GM21825 (cell line): Measurements from ENCODE around the gene ZNF582.

ENCODE experiments used
- ATAC-seq: cut with Tn5 transposase; IDR thresholded peaks from one replicate; pipeline ENCODE4 v1.9.1; 2021; ENCODE audit warnings: mild to moderate bottlenecking, moderate library complexity; ENCODE audit not compliant: unreplicated experiment

The ZNF582 gene

DNA sequence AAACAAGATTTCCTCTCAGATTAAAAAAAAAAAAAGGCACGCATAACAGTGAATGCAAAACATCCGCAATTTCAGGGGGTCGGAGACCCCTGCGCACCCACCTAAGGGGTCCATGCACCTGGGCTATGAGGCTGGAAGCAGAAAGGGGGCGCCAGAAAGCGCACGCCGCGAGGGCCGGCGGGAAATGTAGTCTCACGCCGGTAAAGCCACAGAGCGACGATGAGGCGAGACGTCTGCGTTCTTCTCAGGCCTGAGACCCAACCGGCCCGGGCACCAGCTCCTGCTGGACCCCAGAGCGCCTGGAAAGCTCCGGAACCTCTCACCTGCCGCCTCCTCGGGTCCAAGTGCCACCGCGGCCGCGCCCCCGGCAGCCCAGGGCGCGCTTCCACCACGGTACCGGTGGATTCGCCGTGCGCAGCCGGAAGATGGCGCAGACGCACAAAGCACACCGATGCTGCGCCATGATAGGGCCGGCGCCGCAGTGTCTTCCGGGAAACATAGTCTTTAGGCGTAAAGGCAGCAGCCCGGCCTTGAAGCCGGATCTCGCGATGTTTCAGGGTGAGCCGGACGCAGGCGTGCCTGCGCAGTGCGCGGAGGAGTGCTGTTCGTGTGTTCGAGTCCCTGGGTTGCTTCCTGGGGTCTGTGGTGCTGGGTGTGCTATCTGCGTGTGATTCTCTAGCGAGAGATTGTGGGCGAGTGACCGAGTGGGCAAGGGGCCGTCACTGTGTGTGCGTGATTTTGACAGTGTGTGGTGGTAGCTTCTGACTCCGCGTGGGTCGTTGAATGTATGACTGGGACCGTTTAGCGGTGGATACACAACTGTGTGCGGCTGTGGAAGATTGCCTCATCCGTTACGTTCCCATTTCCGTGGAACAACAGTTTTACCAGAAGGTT, at the start of gene ZNF582:
Gene ZNF582, minus strand, starts transcription at position 416 of the 894 bp plus-strand sequence. CDS start 1,782 bp downstream, outside the sequence.
- ATAC-seq = peak; percentile 91

DNA sequence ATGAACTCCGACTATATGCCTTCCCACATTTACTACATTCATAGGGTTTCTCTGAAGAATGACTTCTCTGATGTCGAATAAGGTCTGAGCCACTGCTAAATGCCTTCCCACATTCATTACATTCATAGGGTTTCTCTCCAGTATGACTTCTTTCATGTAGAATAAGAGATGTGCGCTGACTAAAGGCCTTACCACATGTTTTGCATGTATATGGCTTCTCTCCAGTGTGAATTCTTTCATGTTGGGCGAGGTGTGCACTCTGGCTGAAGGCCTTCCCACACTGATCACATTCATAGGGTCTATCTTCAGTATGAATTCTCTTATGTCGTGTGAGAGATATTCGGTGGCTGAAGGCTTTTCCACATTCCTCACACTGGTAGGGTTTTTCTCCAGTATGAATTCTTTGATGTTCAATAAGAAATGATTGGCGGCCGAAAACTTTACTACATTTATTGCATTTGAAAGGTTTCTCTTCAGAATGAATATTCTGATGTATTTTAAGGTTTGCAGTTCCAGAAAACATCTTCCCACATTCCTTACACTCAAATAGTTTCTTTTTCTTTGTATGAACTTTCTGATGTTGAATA, 48.0 kb upstream of the ZNF582 start:
- no peak for ATAC-seq

DNA sequence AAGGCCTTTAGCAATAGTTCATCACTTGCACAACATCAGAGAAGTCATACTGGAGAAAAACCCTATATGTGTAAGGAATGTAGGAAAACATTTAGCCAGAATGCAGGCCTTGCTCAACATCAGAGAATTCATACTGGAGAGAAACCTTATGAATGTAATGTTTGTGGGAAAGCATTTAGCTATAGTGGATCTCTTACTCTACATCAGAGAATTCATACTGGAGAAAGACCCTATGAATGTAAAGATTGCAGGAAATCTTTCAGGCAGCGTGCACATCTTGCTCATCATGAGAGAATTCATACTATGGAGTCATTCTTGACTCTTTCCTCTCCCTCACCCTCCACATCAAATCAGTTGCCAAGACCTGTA, 30.6 kb upstream of the ZNF582 start:
- no peak for ATAC-seq

DNA sequence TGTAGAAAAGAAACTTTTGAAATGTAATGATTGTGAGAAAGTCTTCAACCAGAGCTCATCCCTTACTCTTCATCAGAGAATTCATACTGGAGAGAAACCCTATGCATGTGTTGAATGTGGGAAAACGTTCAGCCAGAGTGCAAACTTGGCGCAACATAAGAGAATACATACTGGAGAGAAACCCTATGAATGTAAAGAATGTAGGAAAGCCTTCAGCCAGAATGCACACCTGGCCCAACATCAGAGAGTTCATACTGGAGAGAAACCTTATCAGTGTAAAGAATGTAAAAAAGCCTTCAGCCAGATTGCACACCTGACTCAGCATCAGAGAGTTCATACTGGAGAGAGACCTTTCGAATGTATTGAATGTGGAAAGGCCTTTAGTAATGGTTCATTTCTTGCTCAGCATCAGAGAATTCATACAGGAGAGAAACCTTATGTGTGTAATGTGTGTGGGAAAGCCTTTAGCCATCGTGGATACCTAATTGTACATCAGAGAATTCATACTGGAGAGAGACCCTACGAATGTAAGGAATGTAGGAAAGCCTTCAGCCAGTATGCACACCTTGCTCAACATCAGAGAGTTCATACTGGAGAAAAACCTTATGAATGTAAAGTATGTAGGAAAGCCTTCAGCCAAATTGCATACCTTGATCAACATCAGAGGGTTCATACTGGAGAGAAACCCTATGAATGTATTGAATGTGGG, 30.1 kb upstream of the ZNF582 start:
- no peak for ATAC-seq

DNA sequence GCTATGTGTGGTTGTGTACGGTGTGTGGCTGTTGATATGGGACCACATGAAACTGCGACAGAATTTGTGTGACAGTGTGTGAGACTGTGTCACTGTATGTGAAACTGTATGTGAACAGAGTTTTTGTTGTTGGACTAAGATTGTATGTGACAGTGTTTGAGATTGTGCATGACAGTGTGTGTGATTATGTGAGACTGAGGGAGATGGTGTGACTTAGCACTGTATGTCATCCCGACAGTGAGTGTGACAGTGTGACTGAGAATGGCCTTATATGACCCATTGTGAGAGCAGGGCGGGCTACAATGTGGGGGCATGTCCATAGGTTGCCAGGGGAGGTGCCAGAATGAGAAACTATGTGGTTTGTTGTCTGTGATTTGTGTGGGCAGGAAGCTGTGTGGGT, 11.7 kb upstream of the ZNF582 start:
- no peak for ATAC-seq

DNA sequence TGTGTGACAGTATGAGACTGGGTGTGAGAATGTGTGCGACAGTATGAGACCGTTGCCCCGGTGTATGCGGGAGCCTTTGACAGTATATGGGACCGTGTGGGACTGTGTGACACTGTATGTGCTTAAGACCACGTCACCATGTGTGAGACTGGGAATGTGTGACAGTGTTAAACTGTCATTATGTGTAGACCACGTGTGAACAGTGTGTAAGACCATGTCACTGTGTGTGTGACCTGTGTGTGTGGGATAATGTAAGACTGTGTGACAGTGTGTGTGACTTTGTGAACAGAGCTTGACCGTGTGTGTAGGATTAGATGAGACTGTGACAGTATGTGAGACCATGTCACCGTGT, 11.3 kb upstream of the ZNF582 start:
- ATAC-seq = peak; percentile 5

DNA sequence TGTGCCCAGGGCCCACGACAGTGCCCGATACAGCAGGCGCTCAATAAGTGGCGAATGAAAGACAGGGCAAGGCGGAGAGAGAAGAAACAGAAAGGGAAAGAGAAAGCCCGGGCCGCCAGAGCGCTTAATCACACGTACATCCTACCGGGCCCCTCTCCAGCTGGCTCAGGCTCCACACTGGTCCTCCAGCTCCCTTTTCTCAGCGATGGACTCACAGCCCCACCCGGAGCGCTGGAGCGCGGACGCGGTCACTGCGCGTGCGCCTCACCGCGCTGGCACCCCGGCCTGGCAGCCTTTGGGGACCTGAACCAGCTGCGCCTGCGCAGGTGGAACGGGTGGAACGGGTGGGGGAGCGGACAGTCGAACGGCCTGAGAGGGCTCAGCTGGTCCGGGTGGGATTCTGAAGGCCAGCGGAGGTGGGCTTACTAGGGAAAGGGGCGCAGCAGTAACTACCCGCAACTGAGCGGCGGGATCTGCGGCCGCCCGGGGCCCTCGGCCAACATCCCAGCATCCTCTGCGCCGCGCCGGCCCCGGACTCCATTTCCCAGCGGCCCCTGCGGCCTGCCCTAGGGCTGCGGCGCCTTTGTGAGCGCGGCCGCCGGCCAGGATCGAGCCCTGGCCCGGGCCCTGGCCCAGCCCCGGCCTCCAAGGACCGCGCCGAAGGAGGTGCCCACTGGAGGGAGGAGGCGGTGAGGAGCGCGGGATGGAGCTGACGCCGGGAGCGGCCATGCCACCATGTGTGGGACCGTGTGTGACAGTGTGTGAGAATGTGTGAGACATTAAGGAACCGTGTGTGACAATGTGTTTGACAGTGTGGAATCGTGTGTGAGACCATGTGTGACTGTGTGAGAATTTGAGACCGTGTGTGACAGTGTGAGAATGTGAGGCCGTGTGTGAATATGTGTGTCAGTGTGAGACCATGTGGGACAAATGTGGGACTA, 10.7 kb upstream of the ZNF582 start, which contains the start of gene ZNF583:
Gene ZNF583, plus strand, starts transcription at position 569 of the 941 bp plus-strand sequence. CDS start 2,783 bp downstream, outside the sequence.
- peak; percentile 78 for ATAC-seq

DNA sequence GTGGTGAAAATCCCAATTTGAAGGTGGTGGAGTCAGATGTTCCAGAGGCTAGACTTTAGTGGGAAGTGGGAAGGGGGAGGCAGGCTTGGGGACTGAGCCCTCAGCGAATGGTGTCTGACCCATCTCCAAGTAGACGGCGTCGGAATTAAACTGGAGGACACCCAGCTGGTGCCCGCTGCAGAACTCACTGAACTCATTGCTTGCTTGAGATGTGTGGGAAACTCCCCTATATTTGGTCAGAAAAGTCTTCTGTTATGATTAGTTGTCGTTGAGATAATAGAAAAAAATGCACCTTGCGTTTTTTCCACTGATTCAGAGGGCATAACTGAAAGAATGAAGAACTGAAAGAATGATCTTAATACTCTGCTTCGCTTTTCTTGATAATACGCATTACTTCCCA, 9.9 kb upstream of the ZNF582 start:
- no peak for ATAC-seq

DNA sequence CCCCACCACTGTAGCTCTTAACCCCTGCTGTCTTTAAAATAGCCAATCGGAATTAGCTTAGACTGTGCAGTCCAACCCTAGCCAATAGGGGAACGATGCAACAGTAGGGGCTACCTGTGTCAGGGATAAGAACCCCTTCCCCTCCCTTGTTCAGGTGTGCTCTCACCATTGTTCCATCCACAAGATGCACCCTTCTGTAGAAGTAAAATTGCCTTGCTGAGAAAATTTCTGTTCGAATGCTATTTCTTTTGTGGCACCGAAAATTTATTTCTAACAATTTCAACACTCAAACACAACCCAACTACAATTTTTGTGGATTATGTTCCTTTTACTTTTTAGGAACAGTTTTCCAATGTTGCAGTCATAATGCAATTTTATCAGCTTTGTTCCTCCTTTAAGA, 7.2 kb upstream of the ZNF582 start:
- no peak for ATAC-seq

DNA sequence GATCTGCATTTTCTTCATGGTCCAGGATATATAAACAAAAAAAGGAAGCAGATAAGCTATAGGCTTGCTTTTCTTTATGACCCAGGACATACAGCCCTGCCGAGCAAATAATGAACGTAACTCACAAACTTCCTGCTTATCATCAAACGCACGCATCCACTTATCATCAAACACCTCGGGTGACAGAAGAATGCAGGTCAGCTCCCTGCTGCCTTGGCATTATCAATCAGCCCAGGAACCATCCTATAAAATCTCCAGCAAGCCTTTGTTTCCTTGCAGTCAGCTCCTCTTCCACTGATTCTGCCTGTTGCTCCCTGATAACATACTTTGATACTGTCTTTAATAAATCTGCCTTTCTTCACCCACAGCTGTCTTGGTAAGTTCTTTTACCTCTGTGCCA, 5.5 kb upstream of the ZNF582 start:
- no peak for ATAC-seq

DNA sequence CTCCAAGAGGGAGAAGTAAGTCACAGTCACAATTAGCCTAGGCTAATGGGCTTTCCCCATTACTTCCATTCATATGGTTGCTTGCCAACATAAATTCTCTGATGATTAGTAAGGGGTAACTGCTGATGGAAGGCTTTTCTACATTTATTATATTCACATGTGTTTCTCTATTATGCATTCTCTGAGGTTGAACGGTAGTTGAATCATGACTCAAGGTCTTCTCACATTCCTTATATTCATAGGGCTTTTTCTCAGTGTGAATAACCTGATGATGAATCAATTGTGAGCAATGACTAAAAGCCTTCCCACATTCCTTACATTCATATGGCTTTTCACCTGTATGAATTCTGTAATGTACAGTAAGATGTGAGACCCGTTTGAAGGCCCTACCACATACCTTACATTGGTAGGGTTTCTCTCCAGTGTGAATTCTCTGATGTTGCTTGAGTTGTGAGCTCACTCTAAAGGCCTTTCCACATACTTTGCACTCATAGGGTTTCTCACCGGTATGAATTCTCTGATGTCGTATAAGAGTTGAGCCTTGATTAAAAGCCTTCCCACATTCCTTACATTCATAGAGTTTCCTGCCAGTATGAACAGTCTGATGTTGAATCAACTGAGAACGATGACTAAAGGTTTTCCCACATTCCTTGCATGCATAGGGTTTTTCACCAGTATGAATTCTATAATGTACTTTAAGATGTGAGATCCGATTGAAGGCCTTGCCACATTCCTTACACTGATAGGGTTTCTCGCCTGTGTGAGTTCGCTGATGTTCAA, 9.3 kb downstream of the ZNF582 start:
- no peak for ATAC-seq

DNA sequence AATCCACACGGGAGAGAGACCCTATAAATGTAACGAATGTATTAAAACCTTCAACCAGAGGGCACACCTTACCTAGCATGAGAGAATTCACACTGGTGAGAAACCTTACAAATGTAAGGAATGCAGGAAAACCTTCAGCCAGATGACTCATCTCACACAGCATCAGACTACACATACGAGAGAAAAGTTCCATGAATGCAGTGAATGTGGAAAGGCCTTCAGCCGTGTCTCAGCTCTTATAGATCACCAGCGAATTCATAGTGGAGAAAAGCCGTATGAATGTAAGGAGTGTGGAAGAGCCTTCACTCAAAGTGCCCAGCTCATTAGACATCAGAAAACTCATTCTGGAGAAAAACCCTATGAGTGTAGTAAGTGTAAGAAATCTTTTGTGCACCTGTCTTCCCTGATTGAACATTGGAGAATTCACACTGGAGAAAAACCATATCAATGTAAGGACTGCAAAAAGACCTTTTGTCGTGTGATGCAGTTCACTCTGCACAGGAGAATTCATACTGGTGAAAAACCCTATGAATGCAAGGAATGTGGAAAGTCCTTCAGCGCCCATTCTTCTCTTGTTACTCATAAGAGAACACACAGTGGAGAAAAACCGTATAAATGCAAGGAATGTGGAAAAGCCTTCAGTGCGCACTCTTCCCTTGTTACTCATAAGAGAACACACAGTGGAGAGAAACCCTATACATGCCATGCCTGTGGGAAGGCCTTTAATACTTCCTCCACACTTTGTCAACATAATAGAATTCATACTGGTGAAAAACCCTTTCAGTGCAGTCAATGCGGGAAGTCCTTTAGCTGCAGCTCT, 16.0 kb downstream of the ZNF582 start:
- no peak for ATAC-seq

DNA sequence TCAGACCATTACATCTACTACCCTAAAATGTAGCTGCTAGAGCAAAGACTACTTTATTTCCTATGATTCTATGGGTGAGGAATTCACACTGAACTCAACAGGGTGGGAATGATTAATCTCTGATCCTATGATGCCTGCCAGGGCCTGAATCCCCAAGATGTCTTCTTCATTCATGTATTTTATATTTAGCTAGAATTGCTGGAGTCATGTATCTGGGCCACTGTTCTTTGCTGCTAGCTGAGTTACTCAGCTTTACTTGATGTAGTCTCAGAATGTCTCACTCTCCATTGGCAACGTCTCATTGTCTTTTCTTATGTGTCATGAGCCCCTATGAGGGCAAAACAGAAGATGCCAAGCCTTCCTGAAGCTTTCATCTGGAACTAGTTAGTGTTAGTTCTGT, 21.1 kb downstream of the ZNF582 start:
- no peak for ATAC-seq

DNA sequence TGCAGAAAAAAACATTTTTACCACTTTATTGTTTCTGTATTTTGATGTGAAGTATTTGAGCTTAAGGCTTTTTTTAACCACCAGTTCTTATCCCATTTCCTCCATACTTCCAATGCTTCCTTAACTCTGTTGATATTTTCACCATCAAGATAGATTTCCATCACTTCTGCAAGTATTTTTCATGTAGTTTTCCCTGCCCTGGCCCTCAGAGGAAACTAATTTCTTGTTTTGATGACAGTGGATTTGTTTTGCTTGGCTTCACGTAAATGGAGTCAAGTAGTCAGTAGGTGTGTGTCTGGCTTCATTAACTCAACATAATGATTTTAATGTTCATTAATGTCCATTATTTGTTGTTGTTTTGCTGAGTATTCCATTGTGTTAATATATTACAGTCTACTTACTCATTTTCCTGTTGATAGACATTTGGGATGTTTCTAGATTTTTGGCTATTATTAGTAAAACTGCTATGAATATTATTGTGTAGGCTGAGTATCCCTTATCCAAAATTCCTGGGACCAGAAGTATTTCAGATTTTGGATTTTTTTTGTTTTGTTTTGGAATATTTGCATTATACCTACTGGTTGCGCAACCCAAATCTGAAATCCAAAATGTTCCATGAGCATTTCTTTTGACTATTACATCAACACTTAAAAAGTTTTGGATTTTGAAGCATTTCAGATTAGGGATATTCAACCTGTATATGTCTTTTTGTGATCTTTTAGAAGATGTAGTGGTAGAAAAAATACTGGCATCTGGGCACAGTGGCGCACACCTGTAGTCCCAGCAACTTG, 23.3 kb downstream of the ZNF582 start:
- ATAC-seq = no peak

DNA sequence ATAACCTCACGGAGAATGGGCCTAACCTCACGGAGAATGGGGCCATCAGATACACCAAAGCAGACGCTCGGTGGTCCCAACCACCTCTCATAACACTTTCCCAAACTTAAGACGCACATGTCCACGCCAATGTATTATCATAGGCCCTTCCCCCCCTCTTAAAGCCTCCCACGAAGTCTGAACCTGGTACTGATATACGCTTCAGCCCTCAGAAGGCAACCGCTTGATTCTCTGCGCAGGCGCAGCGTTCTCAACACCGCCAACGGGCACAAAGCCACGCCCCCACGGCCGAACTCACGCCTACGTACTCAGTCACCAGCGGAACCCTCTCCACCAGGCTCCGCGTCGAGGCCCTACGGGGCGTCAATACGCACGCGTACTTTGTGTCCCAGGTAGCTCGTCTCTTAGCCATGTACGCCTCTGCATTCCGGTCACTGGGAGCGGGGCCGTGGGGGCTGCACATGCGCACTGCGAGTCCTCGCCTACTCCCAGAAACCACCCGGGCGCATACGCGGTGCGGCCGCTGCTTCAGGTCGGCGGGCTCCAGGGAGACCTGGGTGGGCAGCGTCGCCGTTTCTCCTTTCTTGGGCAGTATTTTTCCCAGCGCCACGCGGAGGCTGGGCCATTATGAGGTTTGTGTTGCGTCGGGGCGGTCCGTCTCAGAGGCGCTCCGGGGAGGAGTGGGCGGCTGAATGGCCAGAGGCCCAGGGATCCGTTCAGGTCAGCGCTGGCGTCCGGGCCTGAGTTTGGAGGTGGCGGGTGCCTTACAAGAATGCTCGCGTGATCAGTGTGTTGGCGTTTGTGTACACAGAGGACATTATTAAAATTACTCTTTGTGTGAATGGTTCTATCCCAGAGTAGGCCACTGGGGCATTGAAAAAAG, 25.3 kb downstream of the ZNF582 start:
- peak; percentile 61 for ATAC-seq

DNA sequence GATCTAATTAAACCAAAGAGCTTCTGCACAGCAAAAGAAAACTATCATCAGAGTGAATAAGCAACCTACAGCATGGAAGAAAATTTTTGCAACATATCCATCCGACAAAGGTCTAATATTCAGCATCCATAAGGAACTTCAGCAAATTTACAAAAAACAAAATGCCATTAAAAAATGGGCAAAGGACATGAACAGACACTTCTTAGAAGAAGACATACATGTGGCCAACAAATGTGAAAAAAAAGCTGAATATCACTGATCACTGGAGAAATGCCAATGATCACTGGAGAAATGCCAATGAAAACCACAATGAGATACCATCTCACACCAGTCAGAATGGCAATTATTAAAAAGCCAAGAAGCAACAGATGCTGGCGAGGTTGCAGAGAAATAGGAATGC, 32.5 kb downstream of the ZNF582 start:
- no peak for ATAC-seq

DNA sequence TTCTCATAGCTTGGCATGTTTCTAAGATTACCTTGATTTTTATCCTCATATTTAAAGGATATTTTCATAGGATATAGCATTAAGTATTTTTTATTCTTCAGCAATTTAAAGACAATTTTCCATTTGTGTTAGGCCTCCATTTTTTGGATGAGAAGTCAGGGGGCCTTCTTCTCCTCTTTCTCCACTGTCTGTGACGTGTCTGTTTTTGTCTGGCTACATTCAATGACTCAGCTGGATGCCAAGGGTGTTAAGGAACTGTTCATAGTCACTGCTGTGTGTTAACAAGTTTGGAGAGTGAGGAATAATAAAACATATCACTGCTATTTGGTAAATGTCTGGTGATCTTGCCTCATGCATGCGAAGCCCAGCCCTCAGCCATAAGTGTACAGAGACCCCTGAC, 36.4 kb downstream of the ZNF582 start:
- ATAC-seq = no peak
